ENCODE data around the gene NBR1. TPM values are rescaled to one million over a fixed set of nuclear protein-coding genes. Genes with fewer than 3 reads are reported as not detected.
"Not testable (repeated sequence)": the region's sequence is repeated elsewhere in the genome, so short reads cannot be mapped to it uniquely, and the experiment has no call there.

NBR1 gene
- total RNA-seq, 2 experiments from 2014 or later, result 62.0 to 65.9 TPM

GRCh38 chr17:43233263-43233662, 62.2 kb downstream of the NBR1 start:
- H3K9me3 Mint-ChIP-seq; DNase-seq; H3K4me3 Mint-ChIP-seq; H3K4me1 Mint-ChIP-seq (ENCODE audit: low read depth); H3K36me3 Mint-ChIP-seq; POLR2A ChIA-PET; H3K27me3 Mint-ChIP-seq; H3K27ac Mint-ChIP-seq; CTCF ChIA-PET; intact Hi-C loops (cut with micrococcal nuclease): not testable (repeated sequence)

DNA sequence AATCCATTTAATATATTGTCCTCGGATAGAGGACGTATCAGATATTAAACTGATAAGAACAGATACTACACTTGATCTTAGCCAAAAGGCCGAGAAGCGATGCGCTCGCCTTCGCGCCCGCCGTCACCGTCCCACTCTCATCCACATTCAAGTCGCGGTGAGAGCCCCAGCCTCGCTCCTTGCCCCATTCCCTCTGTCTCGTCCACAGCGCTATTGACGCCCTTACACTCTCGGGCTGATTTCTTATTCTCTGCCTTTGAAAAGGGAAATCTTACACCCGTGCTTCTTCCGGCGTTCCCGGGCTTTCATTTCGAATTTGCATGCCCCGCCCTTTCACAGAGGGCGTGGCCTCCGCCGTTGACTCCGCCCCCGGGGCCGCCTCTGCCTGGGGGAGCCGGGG, 62.9 kb downstream of the NBR1 start, which contains the start of gene RNU2-1:
Gene RNU2-1 (minus strand): TSS at position 101 of the 400 bp plus-strand sequence.
- intact Hi-C loops (cut with micrococcal nuclease); POLR2A ChIA-PET; H3K27ac Mint-ChIP-seq; H3K36me3 Mint-ChIP-seq; H3K4me1 Mint-ChIP-seq (ENCODE audit: low read depth); DNase-seq; H3K9me3 Mint-ChIP-seq; H3K27me3 Mint-ChIP-seq; H3K4me3 Mint-ChIP-seq; CTCF ChIA-PET: not testable (repeated sequence)

GRCh38 chr17:43239597-43239996, 68.6 kb downstream of the NBR1 start:
- DNase-seq; intact Hi-C loops (cut with micrococcal nuclease); H3K4me3 Mint-ChIP-seq; H3K9me3 Mint-ChIP-seq; H3K27me3 Mint-ChIP-seq; CTCF ChIA-PET; POLR2A ChIA-PET; H3K27ac Mint-ChIP-seq; H3K4me1 Mint-ChIP-seq (ENCODE audit: low read depth); H3K36me3 Mint-ChIP-seq: not testable (repeated sequence)

- H3K27me3 Mint-ChIP-seq; H3K4me1 Mint-ChIP-seq (ENCODE audit: low read depth); CTCF ChIA-PET; H3K36me3 Mint-ChIP-seq; H3K4me3 Mint-ChIP-seq; POLR2A ChIA-PET; intact Hi-C loops (cut with micrococcal nuclease); H3K27ac Mint-ChIP-seq; DNase-seq; H3K9me3 Mint-ChIP-seq: not testable (repeated sequence)
Measured at GRCh38 chr17:43240596-43241352, 69.8 kb downstream of the NBR1 start.

GRCh38 chr17:43246456-43246855, 75.4 kb downstream of the NBR1 start:
- H3K27me3 Mint-ChIP-seq; POLR2A ChIA-PET; H3K36me3 Mint-ChIP-seq; CTCF ChIA-PET; H3K9me3 Mint-ChIP-seq; H3K4me3 Mint-ChIP-seq; DNase-seq; H3K4me1 Mint-ChIP-seq (ENCODE audit: low read depth); H3K27ac Mint-ChIP-seq; intact Hi-C loops (cut with micrococcal nuclease): not testable (repeated sequence)

Other genes with a start within 250 kb of the NBR1 start
- 10 to 100 TPM; 38.7 to 43.1 TPM for gene AARSD1, start 206.8 kb upstream of the NBR1 start, total RNA-seq
- under 1 TPM; 0.53 to 0.64 TPM for gene PTGES3L, start 191.1 kb upstream of the NBR1 start, total RNA-seq
- 10 to 100 TPM in 1 of 2 experiments, 1 to 10 TPM in 1; 10.0 to 11.5 TPM for gene RUNDC1, start 190.6 kb upstream of the NBR1 start, total RNA-seq
- gene RPL27, start 172.8 kb upstream of the NBR1 start, total RNA-seq, result 1,000 to 10,000 TPM; 1,552 to 1,589 TPM
- gene IFI35, start 164.4 kb upstream of the NBR1 start, total RNA-seq, result 10 to 100 TPM; 66.0 to 68.6 TPM
- gene VAT1, start 148.8 kb upstream of the NBR1 start, total RNA-seq, result 10 to 100 TPM; 45.3 to 49.6 TPM
- under 1 TPM in 1 of 2 experiments, not detected in 1; 0.07 TPM for gene RND2, start 146.0 kb upstream of the NBR1 start, total RNA-seq
- gene BRCA1, start 45.9 kb upstream of the NBR1 start, total RNA-seq, result 100 to 1,000 TPM in 1 of 2 experiments, 10 to 100 TPM in 1; 92.8 to 103 TPM
- 10 to 100 TPM; 10.1 to 10.4 TPM for gene TMEM106A, start 40.7 kb downstream of the NBR1 start, total RNA-seq
- not detected for gene CCDC200, start 57.4 kb downstream of the NBR1 start, total RNA-seq
- gene RNU2-1, start 62.8 kb downstream of the NBR1 start, total RNA-seq, result 1,000 to 10,000 TPM; 5,509 to 5,687 TPM
- 1 to 10 TPM; 2.3 TPM for gene ARL4D, start 227.8 kb downstream of the NBR1 start, total RNA-seq